Umbilical cord (tissue), 2 donors: ENCODE results near the gene RAB5B. TPM values are rescaled to one million over a fixed set of nuclear protein-coding genes. Genes with fewer than 3 reads are reported as not detected.

Experiments
- DNase-seq: peaks from one replicate; pipeline ENCODE4 v3.0.0-alpha.2; 2015; ENCODE audit warnings: low spot score
- total RNA-seq: library from RNA; depleted of rRNA; stranded (reverse); fragments of >200 nt; gene quantifications from one replicate; pipeline ENCODE4 v1.2.3, GENCODE V29; 2014; ENCODE audit warnings: low replicate concordance; ENCODE audit not compliant: insufficient read depth

The RAB5B gene, protein sequence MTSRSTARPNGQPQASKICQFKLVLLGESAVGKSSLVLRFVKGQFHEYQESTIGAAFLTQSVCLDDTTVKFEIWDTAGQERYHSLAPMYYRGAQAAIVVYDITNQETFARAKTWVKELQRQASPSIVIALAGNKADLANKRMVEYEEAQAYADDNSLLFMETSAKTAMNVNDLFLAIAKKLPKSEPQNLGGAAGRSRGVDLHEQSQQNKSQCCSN
- 37.6 TPM for total RNA-seq

- peak; percentile 100 for DNase-seq
Measured at GRCh38 chr12:55973599-55974307, at the start of gene RAB5B. RAB5B (plus strand) TSS chr12:55974078; CDS start chr12:55986961, 12,883 bp downstream.

DNA sequence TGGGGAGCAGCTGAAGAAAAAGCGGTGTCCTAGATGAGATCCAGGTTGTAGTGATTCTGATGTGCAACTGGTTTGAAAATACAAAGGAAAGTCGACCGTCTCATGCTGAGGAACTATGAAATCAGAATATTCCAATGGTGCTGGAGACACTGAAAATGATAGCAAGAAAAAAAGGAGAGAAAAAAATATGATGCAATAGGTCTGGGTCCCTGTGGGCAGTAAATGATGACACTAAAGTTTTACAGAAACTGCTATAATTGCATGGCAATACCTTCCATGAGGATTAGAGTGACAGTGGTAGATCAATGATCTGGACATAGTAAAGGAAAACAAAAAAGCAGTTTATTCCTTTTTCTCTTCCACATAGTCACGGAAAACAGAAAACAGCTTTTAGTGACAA, 48.5 kb upstream of the RAB5B start:
- no peak for DNase-seq

DNA sequence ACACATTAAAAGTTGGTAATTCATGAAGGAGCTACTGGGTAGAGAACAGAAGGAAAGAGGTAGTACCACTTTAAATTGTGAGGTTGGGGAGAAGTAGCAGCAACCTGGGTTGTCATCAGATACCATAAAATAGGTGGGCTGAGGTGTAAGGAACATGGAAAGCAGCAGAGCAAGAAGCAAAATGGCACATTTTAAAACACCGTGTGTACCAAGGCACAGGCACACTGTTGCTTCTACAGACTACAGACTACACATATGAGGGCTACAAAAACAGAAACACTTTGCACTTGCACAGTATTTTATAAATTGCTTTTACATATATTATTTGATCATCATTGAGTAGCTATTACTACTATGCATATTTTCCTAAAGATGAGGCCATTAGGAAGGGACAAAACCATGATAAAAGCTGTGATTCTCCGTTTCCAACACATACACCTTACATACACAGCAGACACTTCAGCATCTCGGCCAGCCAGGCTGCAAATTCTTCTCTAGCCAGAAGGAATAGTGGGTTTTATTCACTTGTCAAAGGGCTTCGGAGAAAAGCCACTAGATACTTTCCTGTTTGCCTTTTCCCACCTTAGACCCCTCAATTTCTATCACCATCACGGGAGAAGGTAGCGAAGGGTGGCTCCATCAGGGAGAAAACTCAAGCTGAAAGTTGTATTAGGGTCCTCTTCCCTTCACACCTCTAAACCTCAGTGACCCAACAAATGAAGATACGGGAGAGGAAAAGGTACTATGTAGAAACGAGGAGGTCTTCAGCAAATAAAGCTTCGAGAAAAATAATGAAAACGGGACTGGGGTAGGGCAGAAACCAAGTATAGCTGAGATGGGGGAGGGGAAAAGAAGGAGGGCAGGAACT, 47.8 kb upstream of the RAB5B start:
- DNase-seq: no peak

GRCh38 chr12:55926738-55927587, 46.9 kb upstream of the RAB5B start:
- DNase-seq: peak; percentile 96

DNA sequence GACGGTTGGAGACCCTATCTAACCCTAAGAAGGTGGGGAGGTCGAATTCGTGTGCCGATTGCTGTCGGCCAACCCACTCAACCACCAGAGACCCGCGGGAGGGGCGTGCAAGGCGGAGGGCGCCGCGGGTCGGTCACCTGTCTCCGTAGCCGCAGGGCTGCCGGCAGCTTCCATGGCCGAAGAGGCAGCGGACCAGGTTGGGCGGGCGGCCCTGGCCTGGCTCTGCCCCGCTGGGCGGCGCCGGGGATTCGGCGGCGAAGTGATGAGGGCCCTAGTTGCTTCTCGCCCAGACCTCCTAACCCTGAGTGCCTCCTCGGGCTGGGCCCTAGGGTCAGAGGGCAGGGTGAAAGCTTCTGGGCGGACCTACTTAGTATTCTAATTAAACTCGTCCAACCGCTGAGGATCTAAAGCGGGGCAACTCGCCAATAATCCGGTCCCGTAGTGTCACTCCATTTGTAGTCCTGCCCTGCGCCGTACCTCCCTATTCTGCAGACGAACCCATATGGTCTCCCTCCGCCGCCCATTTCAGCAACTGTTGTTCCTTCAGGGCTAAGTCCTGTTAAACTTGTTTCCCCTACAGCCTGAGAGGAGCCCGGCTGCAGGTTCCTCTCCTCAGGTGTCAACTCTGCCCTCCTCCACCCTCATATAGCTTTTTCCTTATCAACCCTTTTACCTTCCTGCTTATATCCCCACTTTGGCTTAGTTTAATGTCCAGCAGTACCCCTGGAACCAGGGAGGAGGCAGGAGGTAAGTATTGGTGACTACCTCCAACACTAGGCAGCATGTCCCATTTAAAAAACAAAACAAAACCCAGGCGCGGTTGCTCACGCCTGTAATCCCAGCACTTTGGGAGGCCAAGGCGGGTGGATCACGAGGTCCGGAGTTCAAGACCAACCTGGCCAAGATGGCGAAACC, 46.0 kb upstream of the RAB5B start, which contains the start of gene PYM1:
Gene PYM1 (minus strand): TSS at position 307 of the 915 bp plus-strand sequence. CDS start 133 bp downstream, at position 174.
- peak; percentile 75 for DNase-seq

GRCh38 chr12:55929306-55929791, 44.5 kb upstream of the RAB5B start:
- no peak for DNase-seq

GRCh38 chr12:55930771-55931316, 43.0 kb upstream of the RAB5B start, which contains the start of gene DGKA:
DGKA (plus strand) TSS chr12:55931162; CDS start chr12:55936504, 5,342 bp downstream.
- DNase-seq: peak; percentile 88

- no peak for DNase-seq
Measured at GRCh38 chr12:55931317-55931779, 42.5 kb upstream of the RAB5B start.

DNA sequence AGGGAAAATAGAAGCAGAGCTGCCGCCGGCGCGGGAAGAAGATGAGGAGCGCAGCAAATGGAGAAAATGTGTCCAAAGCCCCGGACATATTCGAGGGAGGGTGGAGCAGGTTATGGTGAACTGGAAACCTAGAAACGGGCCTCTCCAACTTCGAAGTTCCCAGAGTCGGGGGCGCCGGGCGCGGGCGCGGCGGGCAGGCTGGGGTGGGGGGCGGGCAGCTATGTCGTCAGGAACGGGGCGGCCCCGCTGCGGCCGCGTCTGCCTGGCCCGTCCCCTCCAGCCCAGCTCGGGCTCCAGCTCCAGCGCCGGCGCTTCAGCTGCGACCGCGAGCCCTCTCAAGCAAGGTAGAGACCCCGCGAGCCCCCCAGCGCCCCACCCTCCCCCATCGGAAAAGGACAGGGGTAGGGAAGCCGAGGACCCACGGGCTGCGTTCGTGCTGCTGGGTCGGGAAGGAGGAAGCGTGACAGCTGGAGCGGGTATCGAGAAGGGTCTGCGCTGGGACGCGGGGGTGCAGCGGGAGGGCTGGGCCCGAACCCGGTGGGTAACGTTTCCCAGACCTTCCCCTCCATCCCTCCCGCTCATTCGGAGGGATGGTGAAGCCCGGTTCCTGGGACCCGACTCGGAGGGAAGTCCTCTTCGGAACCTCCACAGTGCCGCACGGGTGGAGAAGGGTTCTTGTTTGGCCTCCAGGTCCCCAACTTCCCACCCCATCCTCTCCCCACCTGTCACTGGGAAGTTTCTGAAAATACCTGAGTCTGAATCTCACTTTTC, 41.9 kb upstream of the RAB5B start:
- DNase-seq: peak; percentile 77

DNA sequence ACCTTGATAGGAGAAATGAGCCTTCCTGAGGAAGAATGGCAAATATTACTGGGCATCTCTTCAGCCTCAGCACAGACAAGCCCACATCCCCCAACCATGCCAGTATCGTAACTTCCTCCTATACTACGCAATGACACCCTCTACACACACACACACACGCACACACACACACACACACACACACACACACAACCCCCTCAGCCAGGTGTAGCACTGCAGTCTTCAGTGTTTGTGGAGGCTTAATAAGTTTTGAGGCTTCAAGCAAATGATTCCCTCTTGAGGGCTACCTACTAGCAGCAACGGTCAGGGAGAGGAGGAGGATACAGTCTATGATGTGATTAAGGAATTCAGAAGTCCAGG, 41.3 kb upstream of the RAB5B start:
- peak; percentile 38 for DNase-seq

GRCh38 chr12:55933169-55933798, 40.6 kb upstream of the RAB5B start:
- peak; percentile 66 for DNase-seq

DNA sequence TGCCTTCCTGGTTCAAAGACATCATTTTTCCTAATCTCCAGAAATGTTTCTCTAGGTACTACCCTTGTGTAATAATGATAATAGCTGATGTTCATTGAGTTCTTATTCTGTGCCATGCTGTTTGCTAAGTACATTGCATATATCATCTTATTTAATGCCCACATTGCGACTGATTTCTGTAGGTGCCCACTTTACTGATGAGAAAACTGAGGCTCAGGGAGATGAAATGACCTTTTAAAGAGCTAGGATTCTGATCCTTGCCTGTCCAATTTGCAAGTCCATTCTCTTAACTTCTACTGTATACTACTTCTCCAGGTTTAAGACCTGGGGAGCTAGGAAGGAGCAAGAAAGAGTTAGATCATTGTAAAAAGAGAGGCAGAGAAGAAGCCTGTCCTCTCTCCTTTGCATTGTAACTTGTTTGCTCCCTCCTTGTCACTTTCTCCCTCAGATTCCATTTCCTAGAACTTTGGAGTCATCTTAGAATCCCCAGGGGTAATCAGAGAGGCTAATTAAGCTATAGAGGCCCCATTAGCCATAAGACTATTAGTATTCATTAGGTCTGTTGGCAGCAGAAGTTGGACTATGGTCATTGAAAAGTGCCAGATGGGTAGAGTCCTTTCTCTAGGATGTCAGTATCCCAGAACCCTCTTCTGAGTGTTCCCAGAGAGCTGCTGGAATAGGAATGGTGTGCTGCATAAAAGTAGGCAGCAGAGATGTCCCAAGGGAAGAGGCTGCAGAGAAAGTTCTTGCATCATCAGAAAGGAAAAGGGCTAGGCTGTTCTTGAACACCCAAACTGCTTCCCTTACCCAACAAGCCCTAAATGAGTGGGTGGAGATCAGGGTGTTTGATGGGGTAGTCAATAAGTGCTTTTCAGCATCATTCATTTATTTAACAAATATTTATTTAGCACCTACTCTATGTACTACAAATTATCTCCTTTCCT, 39.8 kb upstream of the RAB5B start:
- DNase-seq: no peak

DNA sequence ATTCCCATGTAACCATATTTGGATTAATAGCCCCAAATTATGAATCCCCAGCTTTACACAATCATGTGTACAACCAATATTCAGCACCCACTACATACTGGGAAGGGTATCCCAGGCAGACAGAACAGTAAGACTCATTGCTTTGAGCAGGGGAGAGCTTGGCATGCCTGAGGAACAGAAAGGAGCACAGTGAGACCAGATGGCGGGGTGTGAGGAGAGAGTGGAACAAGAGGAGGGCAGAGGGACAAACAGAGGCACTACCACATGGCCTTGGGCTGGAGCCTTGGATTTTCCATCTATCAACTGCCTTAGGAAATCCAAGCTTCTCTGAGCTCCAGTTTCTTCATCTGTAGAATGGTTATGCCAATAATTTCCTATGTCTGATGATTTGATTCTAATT, 39.1 kb upstream of the RAB5B start:
- no peak for DNase-seq

GRCh38 chr12:55935738-55936151, 38.1 kb upstream of the RAB5B start:
- DNase-seq: no peak

- DNase-seq: no peak
Measured at GRCh38 chr12:55937981-55938380, 35.9 kb upstream of the RAB5B start.

DNA sequence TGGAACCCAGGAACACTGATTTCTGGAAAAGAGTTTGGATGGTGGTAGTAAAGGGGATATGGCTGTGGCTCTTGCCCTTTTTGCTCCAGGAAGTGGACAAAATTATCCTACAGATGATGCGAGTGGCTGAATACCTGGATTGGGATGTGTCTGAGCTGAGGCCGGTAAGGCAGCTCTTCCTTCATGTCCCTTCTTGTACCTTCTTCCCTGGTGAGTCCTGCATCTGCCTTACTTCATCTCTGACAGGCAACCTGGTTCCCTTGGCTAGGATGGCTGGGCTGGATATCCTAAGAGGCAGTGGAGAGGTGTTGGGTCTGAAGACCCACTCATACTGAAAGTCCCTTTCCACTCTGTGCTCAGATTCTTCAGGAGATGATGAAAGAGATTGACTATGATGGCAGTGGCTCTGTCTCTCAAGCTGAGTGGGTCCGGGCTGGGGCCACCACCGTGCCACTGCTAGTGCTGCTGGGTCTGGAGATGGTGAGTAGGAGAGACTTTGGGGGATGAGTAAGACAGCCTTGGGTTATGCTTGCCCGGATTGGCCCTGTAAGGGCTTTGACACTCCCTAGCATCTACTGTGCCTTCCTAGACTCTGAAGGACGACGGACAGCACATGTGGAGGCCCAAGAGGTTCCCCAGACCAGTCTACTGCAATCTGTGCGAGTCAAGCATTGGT, 34.9 kb upstream of the RAB5B start:
- DNase-seq: no peak
